OCI-LY3 (cell line): ENCODE measurements around the gene WDPCP.

ENCODE experiments used
- H2AFZ ChIP-seq: fragments of 200-600, 300-600 bp; shearing (Covaris generic); 2 replicates; pipeline ENCODE4 v1.6.0; 2014; ENCODE audit warnings: antibody characterized with exemption, low read depth, low read length
- H3K27ac ChIP-seq: fragments of 200-600, 300-600 bp; sonication (generic); 2 replicates; pipeline ENCODE4 v1.5.1; 2014; ENCODE audit warnings: mild to moderate bottlenecking, low read length, moderate library complexity, mixed read lengths
- H3K27me3 ChIP-seq: fragments of 200-600, 300-600 bp; sonication (generic); 2 replicates; pipeline ENCODE4 v1.6.1; 2014; ENCODE audit warnings: low read depth, low read length, mixed read lengths
- H3K36me3 ChIP-seq: fragments of 200-600, 300-600 bp; sonication (generic); replicated peaks from 2 replicates; pipeline ENCODE3; 2014; ENCODE audit warnings: low read depth, low read length, mixed read lengths
- H3K4me1 ChIP-seq: fragments of 300-600, 200-600 bp; sonication (generic); 2 replicates; pipeline ENCODE4 v1.6.1; 2014; ENCODE audit warnings: low read length, mixed read lengths
- H3K4me2 ChIP-seq: fragments of 200-600, 300-600 bp; sonication (generic); 2 replicates; pipeline ENCODE4 v1.6.1; 2014; ENCODE audit warnings: low read length, mixed read lengths
- H3K4me3 ChIP-seq: fragments of 300-600, 200-600 bp; sonication (generic); 2 replicates; pipeline ENCODE4 v1.5.1; 2014; ENCODE audit warnings: antibody characterized with exemption, mild to moderate bottlenecking, low read length, moderate library complexity
- H3K79me2 ChIP-seq: fragments of 300-600, 200-600 bp; shearing (Covaris generic); 2 replicates; pipeline ENCODE4 v1.6.1; 2014; ENCODE audit warnings: mild to moderate bottlenecking, low read length, mixed read lengths
- H3K9ac ChIP-seq: fragments of 300-600, 200-600 bp; shearing (Covaris generic); 2 replicates; pipeline ENCODE4 v1.6.0; 2014; ENCODE audit warnings: mild to moderate bottlenecking, low read length, moderate library complexity
- H3K9me3 ChIP-seq: fragments of 200-600, 300-600 bp; shearing (Covaris generic); 2 replicates; pipeline ENCODE4 v1.6.1; 2014; ENCODE audit warnings: low read length, mixed read lengths; ENCODE audit not compliant: insufficient read depth
- H4K20me1 ChIP-seq: fragments of 200-600, 300-600 bp; sonication (generic); 2 replicates; pipeline ENCODE4 v1.6.1; 2016; ENCODE audit warnings: low read length, mixed read lengths; ENCODE audit not compliant: insufficient read depth
- EZH2phosphoT487 ChIP-seq: fragments of 200-600 bp; shearing (Covaris generic); IDR thresholded peaks from 2 replicates; pipeline ENCODE4 v1.6.1; 2018; ENCODE audit warnings: antibody characterized with exemption, mixed run types, low read depth
- TF ChIP-seq, protein P1 (sequence below): fragments of 200-600, 300-600 bp; sonication (generic); IDR thresholded peaks from 2 replicates; pipeline ENCODE4 v1.5.1; 2014; ENCODE audit warnings: antibody characterized with exemption, low read length, low read depth

Gene WDPCP

GRCh38 chr2:63440612-63441011, 147.7 kb downstream of the WDPCP start:
- no peak overlapping the region for H3K4me3 ChIP-seq
- H3K27ac ChIP-seq: no peak overlapping the region
- no peaks in the 10 kb centered on the region for H3K27me3 ChIP-seq
- no peak for TF ChIP-seq EZH2phosphoT487
- TF ChIP-seq, protein P1, sequence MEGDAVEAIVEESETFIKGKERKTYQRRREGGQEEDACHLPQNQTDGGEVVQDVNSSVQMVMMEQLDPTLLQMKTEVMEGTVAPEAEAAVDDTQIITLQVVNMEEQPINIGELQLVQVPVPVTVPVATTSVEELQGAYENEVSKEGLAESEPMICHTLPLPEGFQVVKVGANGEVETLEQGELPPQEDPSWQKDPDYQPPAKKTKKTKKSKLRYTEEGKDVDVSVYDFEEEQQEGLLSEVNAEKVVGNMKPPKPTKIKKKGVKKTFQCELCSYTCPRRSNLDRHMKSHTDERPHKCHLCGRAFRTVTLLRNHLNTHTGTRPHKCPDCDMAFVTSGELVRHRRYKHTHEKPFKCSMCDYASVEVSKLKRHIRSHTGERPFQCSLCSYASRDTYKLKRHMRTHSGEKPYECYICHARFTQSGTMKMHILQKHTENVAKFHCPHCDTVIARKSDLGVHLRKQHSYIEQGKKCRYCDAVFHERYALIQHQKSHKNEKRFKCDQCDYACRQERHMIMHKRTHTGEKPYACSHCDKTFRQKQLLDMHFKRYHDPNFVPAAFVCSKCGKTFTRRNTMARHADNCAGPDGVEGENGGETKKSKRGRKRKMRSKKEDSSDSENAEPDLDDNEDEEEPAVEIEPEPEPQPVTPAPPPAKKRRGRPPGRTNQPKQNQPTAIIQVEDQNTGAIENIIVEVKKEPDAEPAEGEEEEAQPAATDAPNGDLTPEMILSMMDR: no peak
- H2AFZ ChIP-seq: no peak overlapping the region
- no peak overlapping the region for H3K9ac ChIP-seq
- no peaks in the 10 kb centered on the region for H4K20me1 ChIP-seq
- peaks cover 13% of the 10 kb centered on the region for H3K4me1 ChIP-seq
- H3K9me3 ChIP-seq: no peaks in the 10 kb centered on the region
- H3K36me3 ChIP-seq: no peaks in the 10 kb centered on the region
- H3K4me2 ChIP-seq: no peak overlapping the region
- H3K79me2 ChIP-seq: no peaks in the 10 kb centered on the region

- no peak overlapping the region for H3K27ac ChIP-seq
- H3K4me3 ChIP-seq: no peak overlapping the region
- no peaks in the 10 kb centered on the region for H4K20me1 ChIP-seq
- H3K79me2 ChIP-seq: no peaks in the 10 kb centered on the region
- H3K9me3 ChIP-seq: no peaks in the 10 kb centered on the region
- no peaks in the 10 kb centered on the region for H3K36me3 ChIP-seq
- H3K4me1 ChIP-seq: no peaks in the 10 kb centered on the region
- no peak overlapping the region for H2AFZ ChIP-seq
- no peak overlapping the region for H3K9ac ChIP-seq
- TF ChIP-seq, protein P1: no peak
- TF ChIP-seq EZH2phosphoT487: no peak
- no peaks in the 10 kb centered on the region for H3K27me3 ChIP-seq
- no peak overlapping the region for H3K4me2 ChIP-seq
Observed at GRCh38 chr2:63438181-63438580, 150.1 kb downstream of the WDPCP start.

DNA sequence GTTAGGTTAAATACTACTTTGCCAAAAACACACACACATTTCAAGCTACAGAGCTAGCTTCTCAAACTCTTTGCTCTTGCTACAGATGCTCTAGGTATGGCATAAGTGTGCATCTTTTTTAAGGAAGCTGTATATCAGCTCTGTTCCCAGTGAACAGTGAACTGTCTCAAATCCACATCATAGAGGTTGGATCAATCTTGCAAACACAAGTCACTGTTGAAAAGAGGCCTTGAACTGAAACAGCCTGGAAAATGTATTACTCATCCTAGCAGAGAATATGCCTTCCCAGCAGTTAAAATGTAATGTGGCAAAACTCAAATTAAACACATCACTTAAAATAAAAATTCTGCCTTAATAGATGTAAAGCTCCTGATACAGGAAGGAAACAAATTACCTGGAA, 151.8 kb downstream of the WDPCP start:
- no peak overlapping the region for H3K4me2 ChIP-seq
- H3K27ac ChIP-seq: no peak overlapping the region
- H3K79me2 ChIP-seq: no peaks in the 10 kb centered on the region
- no peaks in the 10 kb centered on the region for H3K9me3 ChIP-seq
- no peak overlapping the region for H3K9ac ChIP-seq
- H3K27me3 ChIP-seq: no peaks in the 10 kb centered on the region
- no peak overlapping the region for H2AFZ ChIP-seq
- TF ChIP-seq, protein P1: no peak
- TF ChIP-seq EZH2phosphoT487: no peak
- no peak overlapping the region for H3K4me3 ChIP-seq
- no peaks in the 10 kb centered on the region for H4K20me1 ChIP-seq
- H3K4me1 ChIP-seq: no peaks in the 10 kb centered on the region
- no peaks in the 10 kb centered on the region for H3K36me3 ChIP-seq

- no peak overlapping the region for H3K27ac ChIP-seq
- H3K4me3 ChIP-seq: no peak overlapping the region
- no peak overlapping the region for H3K9ac ChIP-seq
- H3K27me3 ChIP-seq: no peaks in the 10 kb centered on the region
- H3K79me2 ChIP-seq: no peaks in the 10 kb centered on the region
- H4K20me1 ChIP-seq: no peaks in the 10 kb centered on the region
- no peaks in the 10 kb centered on the region for H3K36me3 ChIP-seq
- H3K4me2 ChIP-seq: no peak overlapping the region
- no peak for TF ChIP-seq EZH2phosphoT487
- TF ChIP-seq, protein P1: no peak
- H2AFZ ChIP-seq: no peak overlapping the region
- H3K9me3 ChIP-seq: no peaks in the 10 kb centered on the region
- H3K4me1 ChIP-seq: no peaks in the 10 kb centered on the region
Observed at GRCh38 chr2:63435070-63435469, 153.2 kb downstream of the WDPCP start.
